ENCODE results near the gene CNTN1.
A peak's percentile ranks its signal among the peaks of the same experiment; 100 is the strongest.

CNTN1 gene

DNA sequence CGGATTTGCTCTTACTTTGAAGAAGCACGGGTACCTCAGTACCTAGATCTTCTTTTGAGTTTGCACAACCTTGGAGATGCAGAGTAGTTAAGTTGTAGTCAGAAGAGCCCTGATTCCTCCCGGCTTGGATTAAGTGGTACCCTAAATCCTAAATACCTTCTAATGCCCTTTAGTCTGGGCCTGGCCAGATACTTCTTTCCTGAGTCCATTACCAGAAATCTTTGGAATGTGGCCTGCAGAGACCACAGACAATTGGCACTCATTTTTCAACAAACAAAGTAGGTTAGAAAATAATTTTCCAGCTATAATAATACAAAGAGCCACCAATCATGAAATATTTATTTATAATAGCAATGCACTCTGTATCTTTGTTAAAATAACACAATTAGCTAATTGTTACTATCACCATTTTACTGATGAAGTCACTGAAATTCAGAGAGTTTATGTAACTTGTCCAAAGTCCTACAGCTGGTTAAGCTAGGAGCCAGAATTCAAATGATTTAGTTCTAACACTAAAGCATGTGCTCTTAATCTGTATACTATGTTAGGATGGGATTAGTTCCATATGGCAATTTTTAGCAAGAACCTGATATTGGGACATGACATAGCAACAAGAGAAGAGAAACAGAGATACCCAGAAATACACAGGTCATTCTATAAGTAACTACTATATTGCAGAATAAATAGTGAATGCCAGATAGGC lies 363.8 kb downstream of the CNTN1 start:
- no peak overlapping the region for H3K4me3 ChIP-seq (ENCODE audit: low read depth, low read length)
- peak; percentile 50 for DNase-seq (ENCODE audit: low read depth, low spot score)
- TF ChIP-seq, protein P1, sequence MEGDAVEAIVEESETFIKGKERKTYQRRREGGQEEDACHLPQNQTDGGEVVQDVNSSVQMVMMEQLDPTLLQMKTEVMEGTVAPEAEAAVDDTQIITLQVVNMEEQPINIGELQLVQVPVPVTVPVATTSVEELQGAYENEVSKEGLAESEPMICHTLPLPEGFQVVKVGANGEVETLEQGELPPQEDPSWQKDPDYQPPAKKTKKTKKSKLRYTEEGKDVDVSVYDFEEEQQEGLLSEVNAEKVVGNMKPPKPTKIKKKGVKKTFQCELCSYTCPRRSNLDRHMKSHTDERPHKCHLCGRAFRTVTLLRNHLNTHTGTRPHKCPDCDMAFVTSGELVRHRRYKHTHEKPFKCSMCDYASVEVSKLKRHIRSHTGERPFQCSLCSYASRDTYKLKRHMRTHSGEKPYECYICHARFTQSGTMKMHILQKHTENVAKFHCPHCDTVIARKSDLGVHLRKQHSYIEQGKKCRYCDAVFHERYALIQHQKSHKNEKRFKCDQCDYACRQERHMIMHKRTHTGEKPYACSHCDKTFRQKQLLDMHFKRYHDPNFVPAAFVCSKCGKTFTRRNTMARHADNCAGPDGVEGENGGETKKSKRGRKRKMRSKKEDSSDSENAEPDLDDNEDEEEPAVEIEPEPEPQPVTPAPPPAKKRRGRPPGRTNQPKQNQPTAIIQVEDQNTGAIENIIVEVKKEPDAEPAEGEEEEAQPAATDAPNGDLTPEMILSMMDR (IDR thresholded peaks at IDR 0.05; ENCODE audit: low read depth, low read length) = no peak
- in situ Hi-C loops (cut with HindIII; ENCODE audit: low sequenced_read_pairs) = no loop called here

DNA sequence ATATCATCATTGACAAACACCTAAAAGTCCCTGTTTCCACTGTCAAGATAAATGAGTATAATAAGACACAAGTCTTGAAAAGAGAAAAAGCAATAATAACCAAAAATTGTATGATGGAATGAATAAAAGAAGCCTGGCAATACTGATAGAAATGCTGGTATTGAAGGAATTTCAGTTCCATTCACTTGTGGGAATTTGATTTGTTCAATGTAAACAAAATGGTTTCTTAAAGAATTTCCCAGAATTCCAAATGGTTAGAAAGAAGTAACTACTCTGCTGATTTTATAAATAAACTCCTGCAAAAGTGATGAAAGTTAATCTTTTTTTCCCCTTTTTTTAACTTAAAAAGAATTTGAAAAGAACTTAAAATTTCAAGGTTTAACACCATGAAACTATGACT lies 366.0 kb downstream of the CNTN1 start:
- TF ChIP-seq, protein P1 (IDR thresholded peaks at IDR 0.05; ENCODE audit: low read depth, low read length) = no peak
- peak; percentile 9 for DNase-seq (ENCODE audit: low read depth, low spot score)
- in situ Hi-C loops (cut with HindIII; ENCODE audit: low sequenced_read_pairs) = no loop called here
- H3K4me3 ChIP-seq (ENCODE audit: low read depth, low read length) = no peak overlapping the region

DNA sequence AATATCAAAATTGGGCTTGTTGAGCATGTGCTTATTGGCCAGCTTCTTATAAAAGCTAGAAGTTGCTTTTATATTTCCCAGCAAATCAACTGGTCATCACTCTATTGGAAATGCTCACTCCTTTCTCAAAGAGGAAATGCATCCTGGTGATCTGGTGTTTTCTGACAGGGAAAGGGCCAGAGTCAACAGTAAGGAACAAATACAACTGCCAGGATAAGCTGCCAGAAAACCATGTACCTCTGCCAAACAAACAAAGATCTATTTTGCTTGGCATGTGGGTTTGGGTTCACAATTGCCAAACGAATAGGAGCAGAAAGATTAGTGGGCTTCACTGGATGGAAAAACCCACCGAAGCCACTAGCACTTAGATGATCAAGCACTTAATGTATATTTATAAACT lies 369.0 kb downstream of the CNTN1 start:
- TF ChIP-seq, protein P1 (IDR thresholded peaks at IDR 0.05; ENCODE audit: low read depth, low read length) = no peak
- H3K4me3 ChIP-seq (ENCODE audit: low read depth, low read length) = no peak overlapping the region
- no peak for DNase-seq (ENCODE audit: low read depth, low spot score)
- in situ Hi-C loops (cut with HindIII; ENCODE audit: low sequenced_read_pairs) = no loop called here

- DNase-seq (ENCODE audit: low read depth, low spot score) = no peak
- H3K4me3 ChIP-seq (ENCODE audit: low read depth, low read length) = no peak overlapping the region
- in situ Hi-C loops (cut with HindIII; ENCODE audit: low sequenced_read_pairs) = no loop called here
- TF ChIP-seq, protein P1 (IDR thresholded peaks at IDR 0.05; ENCODE audit: low read depth, low read length) = no peak
Measured at GRCh38 chr12:41064411-41064810, 372.2 kb downstream of the CNTN1 start.

- DNase-seq (ENCODE audit: low read depth, low spot score) = no peak
- no peak overlapping the region for H3K4me3 ChIP-seq (ENCODE audit: low read depth, low read length)
- in situ Hi-C loops (cut with HindIII; ENCODE audit: low sequenced_read_pairs) = no loop called here
- TF ChIP-seq, protein P1 (IDR thresholded peaks at IDR 0.05; ENCODE audit: low read depth, low read length) = no peak
Measured at GRCh38 chr12:41067941-41068645, 375.9 kb downstream of the CNTN1 start.

DNA sequence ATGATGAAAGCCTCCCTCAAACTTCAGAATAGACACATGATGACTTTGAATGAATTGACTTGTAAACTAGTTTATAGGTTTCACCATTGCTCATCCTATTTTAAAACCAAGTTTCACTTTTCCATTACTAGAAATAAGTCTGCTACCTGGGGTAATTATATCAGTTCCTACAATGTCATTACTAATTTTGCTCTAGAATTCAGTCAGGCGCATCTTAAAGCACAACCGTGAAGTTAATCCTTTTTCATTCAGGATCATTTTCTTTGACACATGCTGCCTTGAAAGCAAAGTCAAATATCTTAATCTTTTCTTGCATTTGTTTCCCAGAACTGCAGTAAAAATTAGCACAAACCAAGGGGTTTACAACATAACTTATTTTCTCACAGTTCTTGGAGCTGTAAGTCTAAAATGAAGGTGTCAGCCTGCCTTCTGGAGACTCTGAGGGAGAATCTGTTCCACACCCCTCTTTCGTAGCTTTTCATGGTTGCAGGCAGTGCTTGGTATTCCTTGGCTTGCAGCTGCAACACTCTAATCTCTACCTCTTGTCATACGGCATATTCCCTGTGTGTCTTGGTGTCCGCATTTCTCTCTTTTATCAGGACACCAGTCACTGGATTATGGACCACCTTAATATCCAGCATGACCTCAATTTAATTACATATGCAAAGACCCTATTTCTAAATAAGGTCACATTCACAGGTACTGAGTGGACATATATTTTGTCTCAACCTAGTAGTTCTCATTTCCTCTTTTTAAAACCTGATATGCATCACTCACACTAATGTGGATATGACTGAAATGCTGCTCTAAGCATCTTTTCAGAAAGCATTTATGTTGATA lies 381.6 kb downstream of the CNTN1 start:
- TF ChIP-seq, protein P1 (IDR thresholded peaks at IDR 0.05; ENCODE audit: low read depth, low read length) = no peak
- no peak overlapping the region for H3K4me3 ChIP-seq (ENCODE audit: low read depth, low read length)
- DNase-seq (ENCODE audit: low read depth, low spot score) = no peak
- in situ Hi-C loops (cut with HindIII; ENCODE audit: low sequenced_read_pairs) = no loop called here

All from astrocyte of the spinal cord (primary cell).